ENCODE measurements around the gene KLF9.

DNA sequence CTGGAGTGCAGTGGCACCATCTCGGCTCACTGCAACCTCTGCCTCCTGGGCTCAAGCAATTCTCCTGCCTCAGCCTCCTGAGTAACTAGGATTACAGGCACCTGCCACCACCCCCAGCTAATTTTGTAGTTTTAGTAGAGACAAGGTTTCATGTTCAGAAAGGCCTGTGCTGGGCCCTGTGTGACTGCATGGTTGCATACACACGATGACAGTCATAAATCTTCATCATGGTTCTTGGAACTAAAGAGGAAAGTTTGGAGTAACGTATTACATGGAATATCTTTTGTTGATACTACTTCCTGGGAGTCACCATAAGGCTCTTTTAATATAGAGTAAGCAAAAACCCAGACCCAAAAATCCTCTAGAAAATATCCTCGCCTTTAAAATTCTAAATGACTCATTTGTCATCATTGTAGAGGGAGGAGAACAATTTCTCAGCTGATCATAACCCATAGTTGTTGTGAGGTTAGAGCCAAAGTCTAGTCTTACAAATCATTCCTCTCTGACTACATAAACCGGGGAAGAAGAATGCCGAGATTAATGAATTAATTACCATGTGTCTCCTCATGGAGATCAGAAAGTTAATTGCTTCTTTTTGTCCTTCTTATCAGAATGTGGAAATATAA, 47.0 kb downstream of the KLF9 start:
- TF ChIP-seq, protein P1, sequence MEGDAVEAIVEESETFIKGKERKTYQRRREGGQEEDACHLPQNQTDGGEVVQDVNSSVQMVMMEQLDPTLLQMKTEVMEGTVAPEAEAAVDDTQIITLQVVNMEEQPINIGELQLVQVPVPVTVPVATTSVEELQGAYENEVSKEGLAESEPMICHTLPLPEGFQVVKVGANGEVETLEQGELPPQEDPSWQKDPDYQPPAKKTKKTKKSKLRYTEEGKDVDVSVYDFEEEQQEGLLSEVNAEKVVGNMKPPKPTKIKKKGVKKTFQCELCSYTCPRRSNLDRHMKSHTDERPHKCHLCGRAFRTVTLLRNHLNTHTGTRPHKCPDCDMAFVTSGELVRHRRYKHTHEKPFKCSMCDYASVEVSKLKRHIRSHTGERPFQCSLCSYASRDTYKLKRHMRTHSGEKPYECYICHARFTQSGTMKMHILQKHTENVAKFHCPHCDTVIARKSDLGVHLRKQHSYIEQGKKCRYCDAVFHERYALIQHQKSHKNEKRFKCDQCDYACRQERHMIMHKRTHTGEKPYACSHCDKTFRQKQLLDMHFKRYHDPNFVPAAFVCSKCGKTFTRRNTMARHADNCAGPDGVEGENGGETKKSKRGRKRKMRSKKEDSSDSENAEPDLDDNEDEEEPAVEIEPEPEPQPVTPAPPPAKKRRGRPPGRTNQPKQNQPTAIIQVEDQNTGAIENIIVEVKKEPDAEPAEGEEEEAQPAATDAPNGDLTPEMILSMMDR (conservative IDR thresholded peaks at IDR 0.05; ENCODE audit: low read depth, low read length), result no peak
- TF ChIP-seq EZH2phosphoT487 (IDR thresholded peaks at IDR 0.05; ENCODE audit: borderline replicate concordance, low read length), result no peak
